NCI-H2029 treated with DMSO at 0.1 percent for 48 hours (cell line): ENCODE results near the gene PRLR.
"Not testable (repeated sequence)": the region's sequence is repeated elsewhere in the genome, so short reads cannot be mapped to it uniquely, and the experiment has no call there.

Experiments
- DNase-seq: peaks from one replicate; lab custom pipeline; 2025; lab: John Stamatoyannopoulos, UW

Gene PRLR

GRCh38 chr5:35195472-35195852 lies 34.8 kb downstream of the PRLR start:
- no peak for DNase-seq

- DNase-seq, result no peak
These were observed 35.4 kb downstream of the PRLR start for GRCh38 chr5:35194635-35195471.

GRCh38 chr5:35192506-35192905 lies 37.8 kb downstream of the PRLR start:
- DNase-seq, result no peak

GRCh38 chr5:35189801-35190200 lies 40.5 kb downstream of the PRLR start:
- not testable (repeated sequence) for DNase-seq

GRCh38 chr5:35188031-35188457 lies 42.2 kb downstream of the PRLR start:
- DNase-seq, result no peak

- not testable (repeated sequence) for DNase-seq
These were observed 42.7 kb downstream of the PRLR start for GRCh38 chr5:35187621-35188020.

GRCh38 chr5:35186749-35187148 lies 43.5 kb downstream of the PRLR start:
- DNase-seq, result no peak

- DNase-seq, result no peak
These were observed 44.8 kb downstream of the PRLR start for GRCh38 chr5:35185518-35185917.

- DNase-seq, result no peak
These were observed 46.7 kb downstream of the PRLR start for GRCh38 chr5:35183556-35183955.

GRCh38 chr5:35182910-35183535 lies 47.3 kb downstream of the PRLR start:
- DNase-seq, result no peak

GRCh38 chr5:35182486-35182885 lies 47.8 kb downstream of the PRLR start:
- DNase-seq, result no peak

- DNase-seq, result no peak
These were observed 50.2 kb downstream of the PRLR start for GRCh38 chr5:35180046-35180445.

- DNase-seq, result no peak
These were observed 52.5 kb downstream of the PRLR start for GRCh38 chr5:35177783-35178182.

- no peak for DNase-seq
These were observed 57.8 kb downstream of the PRLR start for GRCh38 chr5:35172533-35172932.

- no peak for DNase-seq
These were observed 58.3 kb downstream of the PRLR start for GRCh38 chr5:35171991-35172390.

- no peak for DNase-seq
These were observed 59.2 kb downstream of the PRLR start for GRCh38 chr5:35171078-35171477.

GRCh38 chr5:35166043-35166442 lies 64.2 kb downstream of the PRLR start:
- no peak for DNase-seq

- no peak for DNase-seq
These were observed 65.3 kb downstream of the PRLR start for GRCh38 chr5:35164860-35165542.

GRCh38 chr5:35163710-35164033 lies 66.6 kb downstream of the PRLR start:
- DNase-seq, result no peak

GRCh38 chr5:35162848-35163709 lies 67.2 kb downstream of the PRLR start:
- DNase-seq, result no peak

- DNase-seq, result no peak
These were observed 68.5 kb downstream of the PRLR start for GRCh38 chr5:35161652-35162273.
